Stomach (tissue), 4 donors: ENCODE results near the gene SLC17A9.

Source experiments
- EP300 ChIP-seq: sonication (generic); formaldehyde crosslinking; IDR thresholded peaks from one replicate; pipeline ENCODE4 v1.6.1; 2017; ENCODE audit warnings: antibody characterized with exemption
- POLR2A ChIP-seq, 4 donors: fragments of 450-650 bp; IDR thresholded peaks; one replicate each; pipeline ENCODE4 v1.6.1; 2016; ENCODE audit warnings: antibody characterized with exemption in 4 of 4, control low read depth in 2 of 4, mild to moderate bottlenecking in 1 of 4, moderate library complexity in 1 of 4
- POLR2AphosphoS5 ChIP-seq, 3 donors: sonication (generic); formaldehyde crosslinking; IDR thresholded peaks; one replicate each; pipeline ENCODE4 v1.6.1; 2016; ENCODE audit warnings: antibody characterized with exemption in 3 of 3
- TF ChIP-seq, protein P1 (sequence below), 7 experiments: fragments of 450-650 bp in 4 of 7; fragments of 200-600 bp in 3 of 7; sonication (generic) in 3 of 7; IDR thresholded peaks; one replicate each; pipeline ENCODE4 v1.5.1; 2016 to 2019; ENCODE audit warnings: antibody characterized with exemption in 7 of 7, control low read depth in 2 of 7, mild to moderate bottlenecking in 1 of 7

GRCh38 chr20:62928246-62928939 lies 24.1 kb upstream of the SLC17A9 start:
- TF ChIP-seq EP300 (no peak), POLR2A (IDR thresholded peaks at IDR 0.05) (no peak), POLR2AphosphoS5 (IDR thresholded peaks at IDR 0.05) (no peak)
- TF ChIP-seq, protein P1, sequence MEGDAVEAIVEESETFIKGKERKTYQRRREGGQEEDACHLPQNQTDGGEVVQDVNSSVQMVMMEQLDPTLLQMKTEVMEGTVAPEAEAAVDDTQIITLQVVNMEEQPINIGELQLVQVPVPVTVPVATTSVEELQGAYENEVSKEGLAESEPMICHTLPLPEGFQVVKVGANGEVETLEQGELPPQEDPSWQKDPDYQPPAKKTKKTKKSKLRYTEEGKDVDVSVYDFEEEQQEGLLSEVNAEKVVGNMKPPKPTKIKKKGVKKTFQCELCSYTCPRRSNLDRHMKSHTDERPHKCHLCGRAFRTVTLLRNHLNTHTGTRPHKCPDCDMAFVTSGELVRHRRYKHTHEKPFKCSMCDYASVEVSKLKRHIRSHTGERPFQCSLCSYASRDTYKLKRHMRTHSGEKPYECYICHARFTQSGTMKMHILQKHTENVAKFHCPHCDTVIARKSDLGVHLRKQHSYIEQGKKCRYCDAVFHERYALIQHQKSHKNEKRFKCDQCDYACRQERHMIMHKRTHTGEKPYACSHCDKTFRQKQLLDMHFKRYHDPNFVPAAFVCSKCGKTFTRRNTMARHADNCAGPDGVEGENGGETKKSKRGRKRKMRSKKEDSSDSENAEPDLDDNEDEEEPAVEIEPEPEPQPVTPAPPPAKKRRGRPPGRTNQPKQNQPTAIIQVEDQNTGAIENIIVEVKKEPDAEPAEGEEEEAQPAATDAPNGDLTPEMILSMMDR (IDR thresholded peaks at IDR 0.05), result no peak
